ENCODE data around the gene MDH1B.

MDH1B gene

DNA sequence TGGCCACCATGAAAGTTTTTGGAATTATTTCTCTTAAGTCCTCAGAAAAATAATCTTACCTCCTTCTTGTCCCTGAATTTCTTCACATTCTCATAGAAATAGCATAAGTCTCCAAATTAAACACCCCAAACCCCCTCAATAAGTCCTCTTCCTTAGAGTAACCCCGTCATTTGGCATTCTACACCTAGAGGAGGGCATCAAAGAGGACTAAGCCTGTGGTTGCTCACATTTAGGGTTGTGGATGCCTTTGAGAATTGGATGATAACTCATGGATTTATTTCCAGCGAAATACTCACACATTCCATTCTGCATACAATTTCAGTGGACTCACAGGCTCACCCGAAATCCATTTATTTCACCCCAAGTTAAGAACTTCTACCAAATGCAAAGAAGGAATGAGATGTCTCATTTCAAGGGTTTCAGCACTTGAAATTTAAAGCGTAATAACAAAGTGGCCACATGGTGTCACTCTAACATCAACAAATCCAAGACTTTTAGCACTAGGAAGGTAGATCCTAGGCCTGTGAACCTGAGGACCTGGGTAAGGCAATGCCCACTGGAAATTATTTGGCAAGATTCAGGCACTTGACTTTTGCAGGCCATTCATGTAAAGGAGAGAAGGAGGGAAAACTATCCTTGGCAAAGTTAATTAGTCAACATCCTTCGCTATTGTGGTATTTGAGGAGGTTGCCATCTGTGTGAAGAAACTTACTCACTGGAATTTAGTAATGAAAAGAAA is 71.6 kb downstream of the MDH1B start:
- DNase-seq (ENCODE audit: low read depth in 3 of 3) = peak in 2 of 3 donors; percentile 10 to 19

DNA sequence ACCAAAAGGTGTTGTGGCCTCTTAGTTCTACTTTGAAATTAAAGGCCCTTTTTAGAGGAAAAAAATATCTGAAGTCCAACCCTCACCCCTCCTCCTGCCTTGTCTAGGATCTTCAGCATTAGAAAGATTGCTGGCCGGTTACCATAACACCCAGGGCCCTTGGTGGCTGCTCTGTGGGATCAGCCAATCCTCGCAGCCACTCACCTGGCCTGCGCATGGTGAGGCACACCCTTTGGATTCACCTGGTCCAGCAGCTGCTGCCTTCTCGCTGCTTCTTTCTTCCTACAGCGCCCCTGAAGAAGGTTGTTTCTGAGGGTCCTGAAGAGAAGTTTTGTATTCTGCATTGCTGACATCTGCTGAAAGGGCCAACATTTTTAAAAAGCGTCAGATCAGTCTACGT is 72.2 kb downstream of the MDH1B start:
- DNase-seq (ENCODE audit: low read depth in 3 of 3) = no peak

DNA sequence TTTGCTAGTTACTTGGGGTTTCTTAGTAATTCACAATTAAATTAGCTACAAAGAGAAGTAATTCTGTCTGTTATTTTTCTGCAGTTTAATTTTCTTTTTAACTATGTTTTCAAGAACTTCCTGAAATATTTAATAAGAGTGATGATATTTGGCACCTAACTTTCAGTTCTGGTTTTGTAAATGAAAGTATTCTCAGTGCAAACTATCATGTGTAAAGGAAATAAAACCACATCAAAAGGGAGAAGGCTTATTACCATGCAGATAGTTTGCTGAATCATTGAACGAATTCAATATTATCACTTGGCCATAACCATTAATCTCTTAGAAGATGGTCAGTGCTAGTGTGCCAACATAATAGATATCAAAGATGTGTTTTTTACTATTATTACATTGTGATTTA is 76.1 kb downstream of the MDH1B start:
- DNase-seq (ENCODE audit: low read depth in 3 of 3) = no peak

DNA sequence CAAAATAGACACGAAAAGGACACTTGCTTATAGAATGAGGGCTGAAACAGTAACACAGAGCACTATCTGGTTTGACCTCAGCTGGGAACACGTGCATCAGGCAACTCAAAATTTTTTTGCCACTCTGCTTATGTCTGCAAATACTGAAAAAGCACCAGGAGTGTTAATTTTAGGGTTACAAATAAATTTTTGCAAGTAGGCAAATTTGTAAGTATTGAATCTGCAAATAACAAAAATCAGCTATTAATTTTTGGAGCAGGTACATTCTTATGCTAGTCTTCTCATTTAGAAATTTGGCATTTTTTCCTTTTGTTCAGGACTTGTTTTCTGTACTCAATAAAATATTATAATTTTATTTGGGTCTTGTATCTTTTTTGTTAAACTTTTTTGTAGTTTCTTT is 76.7 kb downstream of the MDH1B start:
- no peak for DNase-seq (ENCODE audit: low read depth in 3 of 3)

Data from stimulated activated CD4-positive, alpha-beta T cell treated with anti-CD3 and anti-CD28 coated beads, TNF-alpha, amount 100 ng/mL, for 48 hours (primary cell).